HG02678 (cell line): Measurements from ENCODE around the gene CBR3.

Source experiments
- ATAC-seq: cut with Tn5 transposase; IDR thresholded peaks from one replicate; pipeline ENCODE4 v1.9.1; 2021; ENCODE audit warnings: mild to moderate bottlenecking, moderate library complexity; ENCODE audit not compliant: unreplicated experiment

CBR3 gene

GRCh38 chr21:36183144-36183795 is 48.4 kb downstream of the CBR3 start:
- ATAC-seq: no peak

- ATAC-seq: no peak
These were observed 49.7 kb downstream of the CBR3 start for GRCh38 chr21:36184545-36184944.

- no peak for ATAC-seq
These were observed 50.6 kb downstream of the CBR3 start for GRCh38 chr21:36185523-36185922.

GRCh38 chr21:36186081-36186480 is 51.2 kb downstream of the CBR3 start:
- ATAC-seq: no peak

- ATAC-seq: no peak
These were observed 51.9 kb downstream of the CBR3 start for GRCh38 chr21:36186506-36187399.

GRCh38 chr21:36188081-36188681 is 53.3 kb downstream of the CBR3 start:
- no peak for ATAC-seq

- ATAC-seq: no peak
These were observed 54.1 kb downstream of the CBR3 start for GRCh38 chr21:36188937-36189336.

GRCh38 chr21:36190736-36191135 is 55.9 kb downstream of the CBR3 start:
- no peak for ATAC-seq

- ATAC-seq: no peak
These were observed 58.3 kb downstream of the CBR3 start for GRCh38 chr21:36193200-36193599.

GRCh38 chr21:36194024-36194423 is 59.1 kb downstream of the CBR3 start:
- no peak for ATAC-seq

GRCh38 chr21:36195613-36196012 is 60.7 kb downstream of the CBR3 start:
- ATAC-seq: no peak
